ENCODE measurements around the gene MSANTD4.

GRCh38 chr11:106031936-106032335 lies 9.9 kb upstream of the MSANTD4 start:
- no peak for TF ChIP-seq POLR2AphosphoS5 (IDR thresholded peaks at IDR 0.05; ENCODE audit: low read depth, low read length)
- TF ChIP-seq REST (IDR thresholded peaks at IDR 0.05; ENCODE audit: insufficient read depth in 1 of 2, low read depth in 2 of 2, low read length in 2 of 2): no peak
- TF ChIP-seq TAF1 (IDR thresholded peaks at IDR 0.05; ENCODE audit: borderline replicate concordance, insufficient read depth, low read length): no peak
